Left colon (tissue), 2 donors: Measurements from ENCODE around the gene CCDC71L. TPM values are rescaled to one million over a fixed set of nuclear protein-coding genes. Genes with fewer than 3 reads are reported as not detected.

Experiments used
- ATAC-seq: fragments of 200-7000 bp; cut with Tn5 transposase; one replicate; pipeline ENCODE4 v1.9.1; 2020; ENCODE audit warnings: mild to moderate bottlenecking, moderate library complexity
- DNase-seq, 2 donors: peaks; one replicate each; pipeline ENCODE4 v3.0.0-alpha.2; 2020
- intact Hi-C, 2 donors: fragments of 100-400 bp; cut with DNase I in 1 of 2; cut with micrococcal nuclease in 1 of 2; formaldehyde crosslinking; loops; one replicate each; pipeline versions ENCODE4 v1.11.2 to v1.14.0; 2022; cut with DNase I, micrococcal nuclease
- total RNA-seq, 2 donors: library from RNA; stranded (reverse); fragmentation: NEBNext Ultra II Directional; extraction: Animal tissue kit (Norgen Biotek cat#: 25700); gene quantifications; one replicate each; pipeline ENCODE4 v1.2.1, GENCODE V29; 2021
- donor health status: DM: no; HTN: no; CAD: no.
- donor health status: DM: yes; HTN: yes; CAD: no.

The CCDC71L gene
- total RNA-seq, 2 donors from 2014 or later = 25.4 to 27.1 TPM

GRCh38 chr7:106613848-106614560 lies 47.0 kb downstream of the CCDC71L start:
- intact Hi-C loops = no loop called here
- no peak for ATAC-seq

GRCh38 chr7:106613279-106613678 lies 47.7 kb downstream of the CCDC71L start:
- intact Hi-C loops = no loop called here
- DNase-seq = no peak
- no peak for ATAC-seq

More at GRCh38 chr7:106613848-106614560, 47.0 kb downstream of the CCDC71L start:
- DNase-seq = no peak

- ATAC-seq (no peak), DNase-seq (no peak)
- intact Hi-C loops = no loop called here
These were observed 48.5 kb downstream of the CCDC71L start for GRCh38 chr7:106612432-106612831.

GRCh38 chr7:106611911-106612310 lies 49.0 kb downstream of the CCDC71L start:
- intact Hi-C loops = no loop called here
- ATAC-seq (peak; percentile 50), DNase-seq (no peak)

GRCh38 chr7:106610996-106611886 lies 49.7 kb downstream of the CCDC71L start:
- intact Hi-C loops = no loop called here
- ATAC-seq (no peak), DNase-seq (no peak)

GRCh38 chr7:106609416-106609815 lies 51.5 kb downstream of the CCDC71L start:
- ATAC-seq (no peak), DNase-seq (no peak)
- intact Hi-C loops = no loop called here

- intact Hi-C loops = no loop called here
- peak; percentile 97 for ATAC-seq
- DNase-seq = peak; percentile 64 to 76
These were observed 52.3 kb downstream of the CCDC71L start for GRCh38 chr7:106608661-106609060.

Other genes with a start within 250 kb of the CCDC71L start
- 1 to 10 TPM; 3.6 to 5.9 TPM for gene PIK3CG, start 204.1 kb upstream of the CCDC71L start, total RNA-seq